ENCODE results near the gene ENPEP.

- TF ChIP-seq POLR2A (IDR thresholded peaks at IDR 0.05; ENCODE audit: low read depth, low read length): no peak
- TF ChIP-seq TAF1 (IDR thresholded peaks at IDR 0.05; ENCODE audit: borderline replicate concordance, low read depth, low read length): no peak
Measured at GRCh38 chr4:110567214-110567613, 91.3 kb downstream of the ENPEP start.

Data from GM12892 (cell line).